GM23248 (cell line): ENCODE data around the gene EBF3. TPM values are rescaled to one million over a fixed set of nuclear protein-coding genes. Genes with fewer than 3 reads are reported as not detected.

Experiments
- DNase-seq: peaks from one replicate; pipeline ENCODE4 v3.0.0-alpha.2; 2015
- H2AFZ ChIP-seq: fragments of 200-600 bp; sonication (generic); 2 replicates; pipeline ENCODE4 v1.6.1; 2016; ENCODE audit warnings: antibody characterized with exemption
- H3F3A ChIP-seq: fragments of 200-600 bp; sonication (generic); 2 replicates; pipeline ENCODE4 v1.6.1; 2016; ENCODE audit warnings: mild to moderate bottlenecking, antibody characterized with exemption, mixed run types; ENCODE audit not compliant: insufficient read depth
- H3K27ac ChIP-seq: fragments of 200-600 bp; sonication (generic); 2 replicates; pipeline ENCODE4 v1.5.1; 2016; ENCODE audit warnings: mild to moderate bottlenecking
- H3K27me3 ChIP-seq: fragments of 200-600 bp; sonication (generic); replicated peaks from 2 replicates; pipeline ENCODE4 v1.6.1; 2016; ENCODE audit warnings: mild to moderate bottlenecking; ENCODE audit not compliant: insufficient read depth
- H3K36me3 ChIP-seq: fragments of 200-600 bp; sonication (generic); 2 replicates; pipeline ENCODE4 v1.6.1; 2016; ENCODE audit warnings: low read depth, mild to moderate bottlenecking
- H3K4me1 ChIP-seq: fragments of 200-600 bp; sonication (generic); 2 replicates; pipeline ENCODE4 v1.6.1; 2016; ENCODE audit warnings: mild to moderate bottlenecking; ENCODE audit not compliant: insufficient read depth
- H3K4me2 ChIP-seq: fragments of 200-600 bp; sonication (generic); one replicate; pipeline ENCODE4 v1.6.1; 2016; ENCODE audit warnings: mild to moderate bottlenecking; ENCODE audit not compliant: unreplicated experiment
- H3K4me3 ChIP-seq: fragments of 200-600 bp; sonication (generic); 2 replicates; pipeline ENCODE4 v1.5.1; 2016; ENCODE audit warnings: mild to moderate bottlenecking
- H3K79me2 ChIP-seq: fragments of 200-600 bp; sonication (generic); 2 replicates; pipeline ENCODE4 v1.6.1; 2016; ENCODE audit warnings: mild to moderate bottlenecking; ENCODE audit not compliant: insufficient read depth
- H3K9ac ChIP-seq: fragments of 200-600 bp; sonication (generic); 2 replicates; pipeline ENCODE4 v1.6.1; 2016; ENCODE audit warnings: mild to moderate bottlenecking
- H3K9me2 ChIP-seq: fragments of 200-600 bp; sonication (generic); 2 replicates; pipeline ENCODE4 v1.6.1; 2016; ENCODE audit warnings: mixed run types, mild to moderate bottlenecking, moderate library complexity; ENCODE audit not compliant: insufficient read depth
- H3K9me3 ChIP-seq: fragments of 200-600 bp; sonication (generic); one replicate; pipeline ENCODE4 v1.6.1; 2017; ENCODE audit warnings: low read depth
- H4K20me1 ChIP-seq: fragments of 200-600 bp; sonication (generic); 2 replicates; pipeline ENCODE4 v1.6.0; 2016; ENCODE audit not compliant: insufficient read depth
- EZH2 ChIP-seq: fragments of 200-600 bp; sonication (generic); IDR thresholded peaks from 2 replicates; pipeline ENCODE4 v1.6.1; 2018; ENCODE audit warnings: antibody characterized with exemption, mild to moderate bottlenecking; ENCODE audit not compliant: insufficient read depth, poor library complexity, severe bottlenecking
- EZH2phosphoT487 ChIP-seq: fragments of 200-600 bp; sonication (generic); IDR thresholded peaks from 2 replicates; pipeline ENCODE4 v1.6.1; 2018; ENCODE audit warnings: antibody characterized with exemption, moderate library complexity, mild to moderate bottlenecking, low read depth; ENCODE audit not compliant: insufficient read depth
- WGBS, 2 experiments: methylation state at CpG; one replicate each; pipeline ENCODE4 v1.1.6; 2015 to 2017; ENCODE audit warnings: low lambda C conversion rate in 2 of 2, low coverage in 1 of 2; ENCODE audit errors: missing lambda C conversion rate in 2 of 2; 5-methylcytosine and 5-hydroxymethylcytosine counted together
- in situ Hi-C: fragments of 300-500 bp; cut with MboI; formaldehyde crosslinking; loops from 2 replicates; pipeline ENCODE4 v1.15.0; 2020
- polyA plus RNA-seq: library from polyadenylated mRNA; unstranded; fragments of >200 nt; fragmentation: Nextera tagmentation; extraction: Ambion mirVana; gene quantifications from 2 replicates; pipeline ENCODE4 v1.2.1, GENCODE V29; 2016
- total RNA-seq: library from RNA; depleted of rRNA; stranded (reverse); fragments of >200 nt; shearing (Covaris generic); gene quantifications from 2 replicates; pipeline ENCODE4 v1.2.3, GENCODE V29; 2014

The EBF3 gene
- total and polyA plus RNA-seq, 2 experiments from 2014 or later = 0.15 to 0.43 TPM

- H3K9ac ChIP-seq = no peak overlapping the region
- H3K27me3 ChIP-seq = no peaks in the 10 kb centered on the region
- no peak overlapping the region for H3K4me2 ChIP-seq
- H3K36me3 ChIP-seq = no peaks in the 10 kb centered on the region
- no peaks in the 10 kb centered on the region for H3K9me2 ChIP-seq
- no peak overlapping the region for H3K4me3 ChIP-seq
- H2AFZ ChIP-seq = no peak overlapping the region
- H3F3A ChIP-seq = no peaks in the 10 kb centered on the region
- WGBS, 2 experiments = 83 to 88% methylated on average over 13 of the region's 13 CpGs
- in situ Hi-C loops = no loop called here
- DNase-seq = no peak
- H4K20me1 ChIP-seq = no peaks in the 10 kb centered on the region
- TF ChIP-seq EZH2phosphoT487 = no peak
- no peak for TF ChIP-seq EZH2
- no peak overlapping the region for H3K27ac ChIP-seq
- H3K4me1 ChIP-seq = no peaks in the 10 kb centered on the region
- no peaks in the 10 kb centered on the region for H3K9me3 ChIP-seq
- no peaks in the 10 kb centered on the region for H3K79me2 ChIP-seq
These were observed 93.7 kb downstream of the EBF3 start for GRCh38 chr10:129870474-129870757.

- no peaks in the 10 kb centered on the region for H3K9me2 ChIP-seq
- in situ Hi-C loops = no loop called here
- TF ChIP-seq EZH2 (no peak), EZH2phosphoT487 (no peak)
- DNase-seq = no peak
- H3F3A ChIP-seq = no peaks in the 10 kb centered on the region
- H3K4me3 ChIP-seq = no peak overlapping the region
- H3K27ac ChIP-seq = no peak overlapping the region
- H3K36me3 ChIP-seq = no peaks in the 10 kb centered on the region
- no peaks in the 10 kb centered on the region for H3K79me2 ChIP-seq
- H3K27me3 ChIP-seq = no peaks in the 10 kb centered on the region
- H4K20me1 ChIP-seq = no peaks in the 10 kb centered on the region
- H3K9me3 ChIP-seq = no peaks in the 10 kb centered on the region
- no peak overlapping the region for H2AFZ ChIP-seq
- no peak overlapping the region for H3K4me2 ChIP-seq
- 87% methylated on average over 22 of the region's 22 CpGs for WGBS, 2 experiments
- no peak overlapping the region for H3K9ac ChIP-seq
- no peaks in the 10 kb centered on the region for H3K4me1 ChIP-seq
These were observed 94.2 kb downstream of the EBF3 start for GRCh38 chr10:129869596-129870473.

GRCh38 chr10:129868449-129869035, 95.5 kb downstream of the EBF3 start:
- Histone ChIP-seq H3K27ac (no peak overlapping the region), H4K20me1 (no peaks in the 10 kb centered on the region), H3K36me3 (no peaks in the 10 kb centered on the region), H3K27me3 (no peaks in the 10 kb centered on the region), H3K4me1 (no peaks in the 10 kb centered on the region), H3K79me2 (no peaks in the 10 kb centered on the region), H3F3A (no peaks in the 10 kb centered on the region), H2AFZ (no peak overlapping the region), H3K4me3 (no peak overlapping the region), H3K9me2 (no peaks in the 10 kb centered on the region), H3K9ac (no peak overlapping the region), H3K9me3 (no peaks in the 10 kb centered on the region), H3K4me2 (no peak overlapping the region)
- in situ Hi-C loops = no loop called here
- WGBS, 2 experiments = 77 to 80% methylated on average over 17 to 18 of the region's 18 CpGs
- no peak for DNase-seq
- TF ChIP-seq EZH2phosphoT487 (no peak), EZH2 (no peak)

GRCh38 chr10:129867631-129868179, 96.4 kb downstream of the EBF3 start:
- H3K9ac ChIP-seq = no peak overlapping the region
- no peaks in the 10 kb centered on the region for H3K9me3 ChIP-seq
- TF ChIP-seq EZH2phosphoT487 (no peak), EZH2 (no peak)
- in situ Hi-C loops = no loop called here
- no peaks in the 10 kb centered on the region for H4K20me1 ChIP-seq
- no peaks in the 10 kb centered on the region for H3K4me1 ChIP-seq
- H3K9me2 ChIP-seq = no peaks in the 10 kb centered on the region
- no peaks in the 10 kb centered on the region for H3F3A ChIP-seq
- 91 to 92% methylated on average over 36 of the region's 36 CpGs for WGBS, 2 experiments
- H3K36me3 ChIP-seq = no peaks in the 10 kb centered on the region
- no peak overlapping the region for H3K27ac ChIP-seq
- no peaks in the 10 kb centered on the region for H3K79me2 ChIP-seq
- no peak overlapping the region for H2AFZ ChIP-seq
- no peaks in the 10 kb centered on the region for H3K27me3 ChIP-seq
- H3K4me3 ChIP-seq = no peak overlapping the region
- DNase-seq = no peak
- no peak overlapping the region for H3K4me2 ChIP-seq
